ENCODE results near the gene GTF3C1.

- TF ChIP-seq, protein P1, sequence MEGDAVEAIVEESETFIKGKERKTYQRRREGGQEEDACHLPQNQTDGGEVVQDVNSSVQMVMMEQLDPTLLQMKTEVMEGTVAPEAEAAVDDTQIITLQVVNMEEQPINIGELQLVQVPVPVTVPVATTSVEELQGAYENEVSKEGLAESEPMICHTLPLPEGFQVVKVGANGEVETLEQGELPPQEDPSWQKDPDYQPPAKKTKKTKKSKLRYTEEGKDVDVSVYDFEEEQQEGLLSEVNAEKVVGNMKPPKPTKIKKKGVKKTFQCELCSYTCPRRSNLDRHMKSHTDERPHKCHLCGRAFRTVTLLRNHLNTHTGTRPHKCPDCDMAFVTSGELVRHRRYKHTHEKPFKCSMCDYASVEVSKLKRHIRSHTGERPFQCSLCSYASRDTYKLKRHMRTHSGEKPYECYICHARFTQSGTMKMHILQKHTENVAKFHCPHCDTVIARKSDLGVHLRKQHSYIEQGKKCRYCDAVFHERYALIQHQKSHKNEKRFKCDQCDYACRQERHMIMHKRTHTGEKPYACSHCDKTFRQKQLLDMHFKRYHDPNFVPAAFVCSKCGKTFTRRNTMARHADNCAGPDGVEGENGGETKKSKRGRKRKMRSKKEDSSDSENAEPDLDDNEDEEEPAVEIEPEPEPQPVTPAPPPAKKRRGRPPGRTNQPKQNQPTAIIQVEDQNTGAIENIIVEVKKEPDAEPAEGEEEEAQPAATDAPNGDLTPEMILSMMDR (IDR thresholded peaks at IDR 0.05): no peak
- no peak for TF ChIP-seq POLR2A (IDR thresholded peaks at IDR 0.05)
These were observed 48.5 kb upstream of the GTF3C1 start for GRCh38 chr16:27598220-27598619.

All from thyroid gland (tissue), 4 donors.